Mononuclear cell (primary cell): ENCODE measurements around the gene TRIM25. TPM values are rescaled to one million over a fixed set of nuclear protein-coding genes. Genes with fewer than 3 reads are reported as not detected.

Experiments used
- H3K27me3 ChIP-seq: 2 replicates; pipeline ENCODE4 v1.6.0; 2011; ENCODE audit warnings: low read length, control low read depth; ENCODE audit not compliant: insufficient read depth
- H3K4me1 ChIP-seq: 2 replicates; pipeline ENCODE4 v1.5.1; 2011; ENCODE audit warnings: mild to moderate bottlenecking, low read length, control low read depth; ENCODE audit not compliant: insufficient read depth
- H3K4me3 ChIP-seq: 2 replicates; pipeline ENCODE4 v1.5.1; 2011; ENCODE audit warnings: mild to moderate bottlenecking, low read length, moderate library complexity
- H3K9me3 ChIP-seq: 2 replicates; pipeline ENCODE4 v1.5.1; 2011; ENCODE audit warnings: low read depth, mild to moderate bottlenecking, control low read depth, low read length
- total RNA-seq: library from RNA; depleted of rRNA; stranded (reverse); fragments of >200 nt; gene quantifications from one replicate; pipeline ENCODE4 v1.2.3, GENCODE V29; 2012

The TRIM25 gene
- total RNA-seq, 1 donor: 33.4 TPM

DNA sequence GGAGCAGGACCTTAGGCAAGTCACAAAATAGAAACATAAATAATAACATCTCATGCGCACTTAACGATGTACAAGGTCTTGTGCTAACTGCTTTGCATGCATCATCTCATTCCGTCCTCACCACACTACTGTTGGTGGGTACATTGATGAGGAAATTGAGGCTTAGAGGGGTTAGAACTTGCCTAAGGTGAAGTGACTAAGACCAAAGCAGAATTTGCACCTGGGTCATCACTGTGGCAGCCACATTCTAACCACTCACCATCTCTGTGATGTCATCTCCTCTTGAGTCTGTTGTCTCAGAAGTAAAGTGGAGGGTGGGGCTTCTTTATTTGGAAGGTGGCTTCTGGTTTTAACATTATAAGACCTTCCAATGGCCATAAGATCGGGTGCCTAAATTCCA, 20.4 kb upstream of the TRIM25 start:
- Histone ChIP-seq H3K27me3 (no peaks in the 10 kb centered on the region), H3K4me3 (no peak overlapping the region), H3K4me1 (no peaks in the 10 kb centered on the region)

DNA sequence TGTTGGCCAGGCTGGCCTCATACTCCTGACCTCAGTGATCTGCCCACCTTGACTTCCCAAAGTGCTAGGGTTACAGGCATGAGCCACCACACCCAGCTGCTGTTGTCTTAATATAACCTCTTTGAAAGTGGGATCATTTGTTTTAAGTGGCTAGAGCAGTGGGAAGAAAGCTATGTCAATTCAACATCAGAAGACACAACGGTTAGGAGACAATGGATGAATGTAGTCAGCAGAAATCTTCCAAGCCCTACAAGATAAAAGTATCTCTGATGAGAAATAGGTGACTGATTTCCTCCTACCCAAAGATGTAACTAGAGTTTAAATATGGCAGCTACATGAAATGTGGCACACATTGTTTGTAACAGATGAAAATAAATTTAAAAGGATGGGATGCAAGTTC, 20.0 kb upstream of the TRIM25 start:
- Histone ChIP-seq H3K9me3 (peaks cover 13% of the 10 kb centered on the region), H3K4me3 (no peak overlapping the region), H3K27me3 (no peaks in the 10 kb centered on the region), H3K4me1 (no peaks in the 10 kb centered on the region)

More for the DNA sequence above, 20.4 kb upstream of the TRIM25 start:
- H3K9me3 ChIP-seq: peaks cover 13% of the 10 kb centered on the region

DNA sequence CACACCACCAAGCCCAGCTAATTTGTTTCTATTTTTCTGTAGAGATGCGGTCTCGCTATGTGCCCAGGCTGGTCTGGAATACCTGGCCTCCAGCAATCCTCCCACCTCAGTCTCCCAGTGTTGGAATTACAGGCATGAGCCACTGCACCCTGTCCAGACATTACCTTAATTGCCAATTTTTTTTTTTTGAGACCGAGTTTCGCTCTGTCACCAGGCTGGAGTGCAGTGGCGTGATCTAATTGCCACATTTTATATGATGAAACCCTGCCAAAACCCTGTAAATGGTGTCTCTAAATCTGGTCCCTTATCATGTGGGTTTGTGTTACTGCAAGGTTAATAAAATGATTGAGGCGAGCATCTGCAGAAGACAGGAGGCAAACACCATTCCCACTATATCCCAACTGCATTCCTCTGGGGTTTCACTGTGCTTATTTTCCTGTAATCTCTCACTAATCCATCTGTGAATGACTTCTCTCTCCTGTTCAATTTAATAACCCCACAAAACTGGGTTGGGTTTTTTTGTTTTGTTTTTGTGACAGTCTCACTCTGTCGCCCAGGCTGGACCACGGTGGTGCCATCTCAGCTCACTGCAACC, 19.4 kb upstream of the TRIM25 start:
- no peaks in the 10 kb centered on the region for H3K4me1 ChIP-seq
- H3K27me3 ChIP-seq: no peaks in the 10 kb centered on the region
- H3K4me3 ChIP-seq: no peak overlapping the region
- H3K9me3 ChIP-seq: peaks cover 13% of the 10 kb centered on the region

DNA sequence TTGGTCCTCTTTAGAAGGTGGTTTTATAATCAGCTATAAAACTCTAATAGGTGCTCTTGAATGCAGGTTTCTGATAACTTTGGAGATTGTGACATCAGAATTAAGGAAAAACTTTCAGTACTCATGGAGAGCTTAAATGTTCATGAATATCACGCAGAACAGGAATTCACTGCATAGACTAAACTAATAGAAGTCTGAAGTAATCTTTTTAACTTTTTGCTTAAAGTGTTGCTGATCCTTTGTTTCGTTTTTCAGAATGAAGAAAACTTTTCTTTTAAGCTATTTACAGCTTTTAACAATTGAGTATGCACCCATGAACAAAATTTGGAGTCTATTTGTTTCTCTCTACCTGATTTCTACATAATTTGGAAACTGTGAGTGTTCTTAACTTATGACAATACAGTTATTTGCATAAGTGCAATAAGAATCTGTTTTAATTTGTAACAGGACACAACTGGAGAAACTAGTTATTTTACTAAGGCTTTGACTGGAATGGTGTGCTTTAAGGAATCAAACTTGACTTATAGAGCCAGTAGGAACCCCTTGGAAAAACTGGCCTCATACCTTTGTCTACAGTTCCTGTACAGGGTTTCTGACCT, 17.0 kb upstream of the TRIM25 start:
- no peaks in the 10 kb centered on the region for H3K4me1 ChIP-seq
- H3K27me3 ChIP-seq: no peaks in the 10 kb centered on the region
- no peak overlapping the region for H3K4me3 ChIP-seq
- H3K9me3 ChIP-seq: peaks cover 13% of the 10 kb centered on the region

DNA sequence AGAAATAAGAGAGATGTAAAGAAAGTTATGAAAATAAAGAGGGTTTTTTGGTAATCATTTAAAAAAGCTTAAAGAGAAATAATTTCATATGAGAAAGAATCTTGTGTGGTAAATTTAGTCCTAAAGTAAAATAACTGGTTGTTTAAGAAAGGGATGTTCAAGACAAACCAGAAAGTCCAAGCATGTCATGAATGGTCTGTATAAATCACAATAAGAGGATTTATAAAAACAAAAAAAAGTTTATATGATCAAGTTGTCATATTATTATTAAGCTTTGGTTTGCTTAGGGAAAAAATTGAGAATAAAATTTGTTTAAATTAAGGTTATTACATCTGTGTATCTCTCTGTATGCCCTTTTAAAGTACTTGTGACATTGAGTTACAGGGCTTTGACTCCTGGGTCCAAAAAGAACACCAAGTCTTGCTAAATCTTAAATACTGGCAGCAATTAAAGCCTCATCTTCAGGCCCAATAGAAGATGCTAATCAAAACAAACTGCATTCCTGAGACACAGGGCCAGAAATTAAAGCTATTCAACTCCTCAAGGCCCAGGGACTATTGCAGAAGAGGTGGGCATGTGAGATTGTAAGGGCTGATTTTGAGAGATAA, 15.6 kb upstream of the TRIM25 start:
- H3K9me3 ChIP-seq: peaks cover 13% of the 10 kb centered on the region
- no peaks in the 10 kb centered on the region for H3K4me1 ChIP-seq
- no peaks in the 10 kb centered on the region for H3K27me3 ChIP-seq
- H3K4me3 ChIP-seq: no peak overlapping the region

DNA sequence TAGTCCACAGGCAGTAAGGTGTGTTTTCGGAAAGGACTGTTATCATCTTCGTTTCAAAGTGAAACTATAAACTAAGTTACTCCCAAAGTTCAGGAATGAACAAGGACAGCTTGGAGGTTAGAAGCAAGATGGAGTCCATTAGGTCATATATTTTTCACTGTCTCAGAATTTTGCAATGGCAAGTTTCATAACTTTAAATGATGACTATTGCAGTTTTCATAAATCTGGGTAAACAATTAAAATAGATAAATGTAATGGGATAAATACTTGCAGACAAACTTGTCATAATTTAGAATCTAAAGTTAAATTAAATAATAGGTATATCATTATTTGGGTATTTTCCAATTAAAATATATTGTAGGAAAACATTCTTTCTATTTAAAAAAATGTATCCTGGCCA, 14.7 kb upstream of the TRIM25 start:
- Histone ChIP-seq H3K4me1 (no peaks in the 10 kb centered on the region), H3K9me3 (peaks cover 13% of the 10 kb centered on the region), H3K27me3 (no peaks in the 10 kb centered on the region), H3K4me3 (no peak overlapping the region)

DNA sequence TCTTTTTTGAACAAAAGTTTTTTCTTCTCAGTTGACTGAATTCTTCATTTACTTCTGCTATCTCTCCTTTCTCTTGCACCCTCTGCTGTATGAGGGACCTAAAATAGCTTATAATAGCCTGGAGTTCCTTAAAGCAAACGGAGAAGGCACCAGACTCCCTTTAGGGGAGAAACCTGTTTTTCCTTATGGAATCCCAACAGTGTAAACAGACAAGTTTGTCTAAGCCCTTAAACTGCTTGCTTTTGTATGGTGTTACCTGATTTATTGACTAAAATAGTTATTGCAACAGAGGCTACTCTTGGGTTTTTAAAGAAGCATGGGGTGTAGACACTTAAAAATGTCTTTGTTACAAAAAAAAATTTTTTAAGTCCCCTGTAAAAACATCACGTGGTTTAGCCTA, 12.9 kb upstream of the TRIM25 start:
- no peaks in the 10 kb centered on the region for H3K4me1 ChIP-seq
- H3K27me3 ChIP-seq: no peaks in the 10 kb centered on the region
- H3K9me3 ChIP-seq: peaks cover 13% of the 10 kb centered on the region
- no peak overlapping the region for H3K4me3 ChIP-seq

DNA sequence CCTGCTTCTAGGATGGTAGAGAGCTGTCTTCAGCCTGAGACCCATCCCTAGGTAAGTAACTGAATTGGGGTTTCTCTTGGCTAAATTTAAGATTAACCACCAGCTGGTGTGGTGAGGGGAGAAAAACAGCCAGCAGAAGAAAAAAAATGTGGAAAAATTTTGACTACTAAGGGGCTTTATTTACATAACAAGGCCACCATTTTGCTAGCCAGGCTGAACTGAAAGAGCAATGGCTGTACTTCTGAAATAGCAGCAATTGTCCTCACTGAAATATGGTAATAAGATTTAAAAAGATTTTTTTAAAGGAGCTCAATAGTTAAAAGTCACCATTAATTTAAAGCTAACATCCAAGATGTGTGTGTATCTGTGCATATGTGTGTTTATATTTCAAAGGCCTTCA, 12.4 kb upstream of the TRIM25 start:
- peaks cover 12% of the 10 kb centered on the region for H3K9me3 ChIP-seq
- H3K4me3 ChIP-seq: no peak overlapping the region
- H3K27me3 ChIP-seq: no peaks in the 10 kb centered on the region
- no peaks in the 10 kb centered on the region for H3K4me1 ChIP-seq

DNA sequence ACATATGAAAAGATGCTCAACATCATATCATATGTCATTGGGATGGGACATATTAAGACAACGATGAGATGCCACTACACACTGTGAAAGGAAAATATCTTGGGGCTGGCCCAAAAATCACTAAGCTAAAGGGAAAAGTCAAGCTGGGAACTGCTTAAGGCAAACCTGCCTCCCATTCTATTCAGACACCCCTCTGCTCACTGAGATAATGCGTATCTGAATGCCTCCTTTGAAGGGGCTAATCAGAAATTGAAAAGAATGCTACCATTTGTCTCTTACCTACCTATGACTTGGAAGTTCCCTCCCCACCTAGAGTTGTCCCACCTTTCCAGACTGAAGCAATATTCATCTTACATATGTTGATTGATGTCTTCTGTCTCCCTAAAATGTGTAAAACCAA, 11.2 kb upstream of the TRIM25 start:
- peaks cover under 1% of the 10 kb centered on the region for H3K9me3 ChIP-seq
- no peaks in the 10 kb centered on the region for H3K4me1 ChIP-seq

DNA sequence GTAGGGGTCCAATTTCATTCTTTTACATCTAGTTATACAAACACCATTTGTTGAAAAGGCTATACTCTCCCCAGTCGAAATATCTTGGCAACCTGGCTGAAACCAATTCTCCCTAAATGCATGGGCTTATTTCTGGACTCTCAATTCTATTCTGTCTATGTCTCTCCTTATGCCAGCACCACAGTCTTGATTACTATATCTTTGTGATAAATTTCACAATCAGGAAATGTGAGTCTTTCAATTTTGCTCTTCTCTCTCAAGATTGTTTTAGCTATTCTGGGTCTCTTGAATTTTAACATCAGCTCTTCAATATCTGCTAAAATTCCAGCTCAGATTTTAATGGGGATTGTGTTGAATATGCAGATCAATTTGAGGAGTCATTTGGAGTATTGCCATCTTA, 5.9 kb upstream of the TRIM25 start:
- H3K27me3 ChIP-seq: no peaks in the 10 kb centered on the region
- H3K4me1 ChIP-seq: peaks cover 38% of the 10 kb centered on the region
- H3K9me3 ChIP-seq: no peaks in the 10 kb centered on the region
- H3K4me3 ChIP-seq: no peak overlapping the region

More for the DNA sequence above, 11.2 kb upstream of the TRIM25 start:
- Histone ChIP-seq H3K27me3 (no peaks in the 10 kb centered on the region), H3K4me3 (no peak overlapping the region)

DNA sequence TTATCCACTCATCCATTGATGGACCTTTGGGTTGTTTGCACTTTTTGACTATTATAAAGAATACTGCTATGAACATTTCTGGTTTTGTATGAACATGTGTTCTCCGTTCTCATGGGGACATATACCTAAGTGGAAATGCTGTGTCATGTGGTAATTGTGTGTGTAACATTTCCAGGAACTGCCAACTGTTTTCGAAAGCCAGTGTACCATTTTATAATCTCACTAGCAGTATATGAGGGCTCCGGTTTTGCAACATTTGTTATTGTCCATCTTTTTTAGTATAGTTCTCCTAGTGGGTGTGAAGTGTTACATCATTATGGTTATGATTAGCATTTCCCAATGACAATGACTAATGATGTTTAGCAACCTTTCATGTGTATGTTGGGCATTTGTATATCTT, 5.1 kb upstream of the TRIM25 start:
- Histone ChIP-seq H3K9me3 (no peaks in the 10 kb centered on the region), H3K4me3 (no peak overlapping the region), H3K4me1 (peaks cover 41% of the 10 kb centered on the region), H3K27me3 (no peaks in the 10 kb centered on the region)

DNA sequence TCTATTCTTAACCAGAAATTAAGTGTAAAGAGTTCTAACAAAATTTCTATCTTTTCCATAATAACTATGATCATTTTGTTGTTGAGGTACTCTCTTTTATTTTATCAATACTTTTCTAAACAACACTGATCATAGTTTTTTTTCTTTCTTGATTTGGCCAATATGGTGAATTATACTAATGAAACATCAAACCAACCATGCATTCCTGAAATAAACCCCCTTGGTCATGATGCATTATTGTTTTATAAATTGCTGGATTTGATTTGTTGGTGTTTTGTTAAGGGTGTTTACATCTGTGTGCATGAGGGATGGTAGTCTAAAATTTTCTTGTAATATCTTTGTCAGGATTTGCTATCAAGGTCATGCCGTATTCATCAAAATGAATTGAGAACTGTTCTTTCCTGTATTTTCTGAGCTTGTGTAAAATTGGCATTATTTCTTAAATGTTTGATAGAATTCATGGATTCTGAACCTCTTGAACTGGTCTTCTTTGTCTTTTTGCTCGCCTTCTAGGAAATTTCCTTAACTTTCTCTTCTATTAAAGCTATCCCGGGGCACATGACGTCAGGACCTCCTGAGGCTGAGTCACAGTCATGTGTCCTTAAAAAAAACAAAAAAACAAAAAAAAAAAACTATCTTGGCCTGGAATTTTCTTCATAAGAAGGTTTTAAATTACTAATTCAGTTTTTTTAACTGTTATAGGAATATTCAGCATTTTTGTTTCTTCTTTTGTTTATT, 3.9 kb upstream of the TRIM25 start:
- Histone ChIP-seq H3K4me3 (no peak overlapping the region), H3K9me3 (no peaks in the 10 kb centered on the region), H3K27me3 (no peaks in the 10 kb centered on the region), H3K4me1 (peaks cover 42% of the 10 kb centered on the region)

DNA sequence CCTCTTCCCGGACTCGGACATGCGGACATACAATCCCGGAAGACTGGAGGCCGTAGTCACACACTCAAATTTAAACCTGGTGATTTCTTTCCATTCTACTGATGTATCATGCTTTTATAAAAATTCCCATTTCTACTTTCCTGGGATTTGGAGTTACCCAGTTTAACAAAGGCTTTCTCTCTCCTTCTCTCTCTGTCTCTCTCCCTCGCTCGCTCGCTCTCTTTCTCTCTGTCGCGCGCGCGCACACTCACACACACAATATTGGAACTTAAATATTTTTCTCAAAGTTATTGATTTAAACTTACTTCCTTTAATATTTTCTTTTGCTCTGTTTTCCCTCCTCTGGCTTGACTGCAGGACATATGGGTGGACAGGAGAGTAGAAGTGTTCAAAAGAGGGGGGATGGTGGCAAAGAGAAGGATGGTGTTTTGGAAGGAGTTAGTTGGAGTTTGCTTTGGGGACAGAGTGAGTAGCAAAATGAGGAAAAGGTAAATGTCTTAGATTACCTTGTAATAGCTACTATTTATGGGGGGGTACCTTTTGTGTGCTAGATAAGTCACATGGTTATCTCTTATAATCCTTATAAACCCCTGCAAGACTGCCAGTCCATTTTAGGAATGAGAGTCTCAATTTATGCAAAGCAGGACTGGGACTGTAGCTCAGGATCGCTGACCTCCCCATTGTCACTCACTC, 878 bp upstream of the TRIM25 start:
- Histone ChIP-seq H3K27me3 (no peaks in the 10 kb centered on the region), H3K4me1 (peaks cover 70% of the 10 kb centered on the region), H3K4me3 (peak overlapping the region; percentile 87), H3K9me3 (no peaks in the 10 kb centered on the region)

DNA sequence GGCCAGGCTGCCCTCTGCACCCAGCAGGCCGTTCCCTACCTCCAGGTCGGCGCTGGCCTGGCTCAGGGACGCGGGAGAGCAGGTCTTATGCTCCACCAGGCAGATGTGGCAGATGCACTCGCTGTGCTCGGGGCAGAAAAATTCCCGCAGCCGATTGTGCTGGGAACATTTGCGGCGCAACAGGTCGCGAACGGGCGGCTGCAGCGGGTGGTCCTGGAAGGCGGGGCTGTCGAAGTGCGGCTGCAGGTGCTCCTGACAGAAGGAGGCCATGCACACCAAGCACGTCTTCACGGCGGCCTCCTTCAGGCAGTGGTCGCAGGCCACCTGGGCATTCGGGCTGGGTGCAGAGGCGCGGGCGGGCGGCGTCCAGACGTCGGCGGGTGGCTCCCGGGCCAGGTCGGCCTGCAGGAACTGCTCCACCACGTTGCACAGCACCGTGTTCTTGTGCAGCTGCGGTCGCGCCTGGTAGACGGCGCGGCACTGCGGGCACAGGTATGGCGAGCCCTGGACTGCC, 439 bp downstream of the TRIM25 start:
- Histone ChIP-seq H3K4me3 (peak overlapping the region; percentile 87), H3K4me1 (peaks cover 72% of the 10 kb centered on the region), H3K27me3 (no peaks in the 10 kb centered on the region), H3K9me3 (no peaks in the 10 kb centered on the region)

DNA sequence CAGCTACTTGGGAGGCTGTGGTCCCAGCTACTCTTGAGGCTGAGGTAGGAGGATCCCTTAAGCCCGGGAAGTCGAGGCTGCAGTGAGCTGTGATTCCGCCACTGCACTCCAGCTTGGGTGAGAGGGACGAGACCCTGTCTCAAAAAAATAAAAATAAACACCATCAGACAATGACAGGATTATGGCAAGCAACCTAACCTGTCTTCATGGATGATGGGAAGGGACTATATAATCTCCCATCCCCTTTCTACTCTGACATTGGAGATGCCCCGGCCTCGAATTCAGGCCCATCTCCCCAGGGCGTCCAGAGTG, 893 bp downstream of the TRIM25 start:
- Histone ChIP-seq H3K27me3 (no peaks in the 10 kb centered on the region), H3K4me3 (peak overlapping the region; percentile 87), H3K4me1 (peaks cover 76% of the 10 kb centered on the region), H3K9me3 (no peaks in the 10 kb centered on the region)
